GM12878 (cell line): ENCODE data around the gene IFT122.

ENCODE experiments used
- CBX5 ChIP-seq: sonication (generic); IDR thresholded peaks from 2 replicates; pipeline ENCODE4 v1.6.1; 2016; ENCODE audit warnings: low read depth, moderate library complexity, mild to moderate bottlenecking, inconsistent platforms
- EGR1 ChIP-seq, 2 experiments: IDR thresholded peaks; 1 replicate in 1 of 2; 2 replicates in 1 of 2; pipeline ENCODE4 v1.6.1; 2011 to 2012; ENCODE audit warnings: low read depth in 2 of 2, low read length in 2 of 2, borderline replicate concordance in 1 of 2, mild to moderate bottlenecking in 1 of 2, moderate library complexity in 1 of 2
- EP300 ChIP-seq, 2 experiments: fragments of 150-350 bp in 1 of 2; IDR thresholded peaks; 2 replicates each; pipeline ENCODE4 v1.6.1; 2011 to 2012; ENCODE audit warnings: low read depth in 2 of 2, low read length in 2 of 2, borderline replicate concordance in 1 of 2, improper control_type of control experiment in 1 of 2, inconsistent platforms in 1 of 2; ENCODE audit not compliant: control insufficient read depth in 1 of 2
- ESRRA ChIP-seq: IDR thresholded peaks from 2 replicates; pipeline ENCODE4 v1.6.1; 2012; ENCODE audit warnings: mild to moderate bottlenecking, low read length, improper control_type of control experiment
- FOS ChIP-seq: IDR thresholded peaks from 3 replicates; pipeline ENCODE4 v1.6.1; 2011; ENCODE audit warnings: borderline replicate concordance; ENCODE audit not compliant: insufficient read length; ENCODE audit errors: extremely low read depth
- FOXM1 ChIP-seq: IDR thresholded peaks from 2 replicates; pipeline ENCODE4 v1.6.1; 2012; ENCODE audit warnings: low read depth, mild to moderate bottlenecking, inconsistent platforms, low read length, moderate library complexity
- HCFC1 ChIP-seq: fragments of 150-350 bp; IDR thresholded peaks from 2 replicates; pipeline ENCODE4 v1.6.1; 2014; ENCODE audit warnings: low read length
- JUND ChIP-seq: IDR thresholded peaks from 2 replicates; pipeline ENCODE4 v1.6.1; 2012; ENCODE audit warnings: low read depth, mild to moderate bottlenecking, low read length, improper control_type of control experiment, moderate library complexity
- SIN3A ChIP-seq: IDR thresholded peaks from 2 replicates; pipeline ENCODE4 v1.6.1; 2012; ENCODE audit warnings: low read depth, low read length, improper control_type of control experiment
- TAF1 ChIP-seq: IDR thresholded peaks from 2 replicates; pipeline ENCODE4 v1.6.1; 2011; ENCODE audit warnings: mild to moderate bottlenecking, low read depth, low read length, borderline replicate concordance
- ZNF217 ChIP-seq: fragments of 450-650 bp; IDR thresholded peaks from 2 replicates; pipeline ENCODE4 v1.6.1; 2017; ENCODE audit warnings: antibody characterized with exemption, mild to moderate bottlenecking
- TF ChIP-seq, protein P1 (sequence below), 3 experiments: IDR thresholded peaks in 2 of 3; conservative IDR thresholded peaks in 1 of 3; 2 replicates each; pipeline ENCODE4 v1.5.1; 2011; ENCODE audit warnings: low read depth in 3 of 3, low read length in 3 of 3, mild to moderate bottlenecking in 3 of 3, control low read depth in 2 of 3, moderate library complexity in 2 of 3, inconsistent platforms in 1 of 3, mixed read lengths in 1 of 3; ENCODE audit not compliant: control insufficient read depth in 2 of 3, insufficient read depth in 1 of 3; ENCODE audit errors: extremely low read depth in 1 of 3
- TF ChIP-seq, protein P2 (sequence below): fragments of 450-650 bp; IDR thresholded peaks from 2 replicates; pipeline ENCODE4 v1.6.1; 2017; ENCODE audit warnings: mild to moderate bottlenecking, moderate library complexity
- TF ChIP-seq, protein P3 (sequence below): IDR thresholded peaks from 2 replicates; pipeline ENCODE4 v1.6.1; 2011; ENCODE audit warnings: low read depth, mild to moderate bottlenecking, low read length, moderate library complexity, borderline replicate concordance; ENCODE audit errors: extremely low read depth

- TF ChIP-seq TAF1: no peak
- TF ChIP-seq, protein P1, sequence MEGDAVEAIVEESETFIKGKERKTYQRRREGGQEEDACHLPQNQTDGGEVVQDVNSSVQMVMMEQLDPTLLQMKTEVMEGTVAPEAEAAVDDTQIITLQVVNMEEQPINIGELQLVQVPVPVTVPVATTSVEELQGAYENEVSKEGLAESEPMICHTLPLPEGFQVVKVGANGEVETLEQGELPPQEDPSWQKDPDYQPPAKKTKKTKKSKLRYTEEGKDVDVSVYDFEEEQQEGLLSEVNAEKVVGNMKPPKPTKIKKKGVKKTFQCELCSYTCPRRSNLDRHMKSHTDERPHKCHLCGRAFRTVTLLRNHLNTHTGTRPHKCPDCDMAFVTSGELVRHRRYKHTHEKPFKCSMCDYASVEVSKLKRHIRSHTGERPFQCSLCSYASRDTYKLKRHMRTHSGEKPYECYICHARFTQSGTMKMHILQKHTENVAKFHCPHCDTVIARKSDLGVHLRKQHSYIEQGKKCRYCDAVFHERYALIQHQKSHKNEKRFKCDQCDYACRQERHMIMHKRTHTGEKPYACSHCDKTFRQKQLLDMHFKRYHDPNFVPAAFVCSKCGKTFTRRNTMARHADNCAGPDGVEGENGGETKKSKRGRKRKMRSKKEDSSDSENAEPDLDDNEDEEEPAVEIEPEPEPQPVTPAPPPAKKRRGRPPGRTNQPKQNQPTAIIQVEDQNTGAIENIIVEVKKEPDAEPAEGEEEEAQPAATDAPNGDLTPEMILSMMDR (IDR thresholded peaks at IDR 0.05 in 2 of 3, conservative IDR thresholded peaks at IDR 0.05 in 1 of 3; ENCODE audit: control insufficient read depth in 2 of 3, extremely low read depth in 1 of 3, insufficient read depth in 1 of 3, low read depth in 3 of 3, low read length in 3 of 3): no peak
- no peak for TF ChIP-seq EGR1 (IDR thresholded peaks at IDR 0.05; ENCODE audit: borderline replicate concordance in 1 of 2, low read depth in 2 of 2, low read length in 2 of 2)
- TF ChIP-seq FOS: no peak
- TF ChIP-seq, protein P2, sequence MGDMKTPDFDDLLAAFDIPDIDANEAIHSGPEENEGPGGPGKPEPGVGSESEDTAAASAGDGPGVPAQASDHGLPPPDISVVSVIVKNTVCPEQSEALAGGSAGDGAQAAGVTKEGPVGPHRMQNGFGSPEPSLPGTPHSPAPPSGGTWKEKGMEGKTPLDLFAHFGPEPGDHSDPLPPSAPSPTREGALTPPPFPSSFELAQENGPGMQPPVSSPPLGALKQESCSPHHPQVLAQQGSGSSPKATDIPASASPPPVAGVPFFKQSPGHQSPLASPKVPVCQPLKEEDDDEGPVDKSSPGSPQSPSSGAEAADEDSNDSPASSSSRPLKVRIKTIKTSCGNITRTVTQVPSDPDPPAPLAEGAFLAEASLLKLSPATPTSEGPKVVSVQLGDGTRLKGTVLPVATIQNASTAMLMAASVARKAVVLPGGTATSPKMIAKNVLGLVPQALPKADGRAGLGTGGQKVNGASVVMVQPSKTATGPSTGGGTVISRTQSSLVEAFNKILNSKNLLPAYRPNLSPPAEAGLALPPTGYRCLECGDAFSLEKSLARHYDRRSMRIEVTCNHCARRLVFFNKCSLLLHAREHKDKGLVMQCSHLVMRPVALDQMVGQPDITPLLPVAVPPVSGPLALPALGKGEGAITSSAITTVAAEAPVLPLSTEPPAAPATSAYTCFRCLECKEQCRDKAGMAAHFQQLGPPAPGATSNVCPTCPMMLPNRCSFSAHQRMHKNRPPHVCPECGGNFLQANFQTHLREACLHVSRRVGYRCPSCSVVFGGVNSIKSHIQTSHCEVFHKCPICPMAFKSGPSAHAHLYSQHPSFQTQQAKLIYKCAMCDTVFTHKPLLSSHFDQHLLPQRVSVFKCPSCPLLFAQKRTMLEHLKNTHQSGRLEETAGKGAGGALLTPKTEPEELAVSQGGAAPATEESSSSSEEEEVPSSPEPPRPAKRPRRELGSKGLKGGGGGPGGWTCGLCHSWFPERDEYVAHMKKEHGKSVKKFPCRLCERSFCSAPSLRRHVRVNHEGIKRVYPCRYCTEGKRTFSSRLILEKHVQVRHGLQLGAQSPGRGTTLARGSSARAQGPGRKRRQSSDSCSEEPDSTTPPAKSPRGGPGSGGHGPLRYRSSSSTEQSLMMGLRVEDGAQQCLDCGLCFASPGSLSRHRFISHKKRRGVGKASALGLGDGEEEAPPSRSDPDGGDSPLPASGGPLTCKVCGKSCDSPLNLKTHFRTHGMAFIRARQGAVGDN: no peak; the same call in 1 of the 2 replicates
- no peak for TF ChIP-seq JUND
- TF ChIP-seq, protein P3, sequence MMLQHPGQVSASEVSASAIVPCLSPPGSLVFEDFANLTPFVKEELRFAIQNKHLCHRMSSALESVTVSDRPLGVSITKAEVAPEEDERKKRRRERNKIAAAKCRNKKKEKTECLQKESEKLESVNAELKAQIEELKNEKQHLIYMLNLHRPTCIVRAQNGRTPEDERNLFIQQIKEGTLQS: no peak
- TF ChIP-seq EP300 (IDR thresholded peaks at IDR 0.05; ENCODE audit: borderline replicate concordance in 1 of 2, control insufficient read depth in 1 of 2, low read depth in 2 of 2, low read length in 2 of 2): no peak
- no peak for TF ChIP-seq FOXM1
- TF ChIP-seq SIN3A: no peak
- peak; percentile 31; the same call in 1 of the 2 replicates for TF ChIP-seq ZNF217
- no peak for TF ChIP-seq HCFC1
- TF ChIP-seq CBX5: no peak
- no peak for TF ChIP-seq ESRRA
These were observed 703 bp upstream of the IFT122 start for GRCh38 chr3:129439226-129439816.
